HUES48 (cell line): ENCODE measurements around the gene ST6GALNAC5.

ENCODE experiments used
- H3K27ac ChIP-seq: one replicate; pipeline ENCODE4 v1.7.0; 2013; ENCODE audit warnings: low read depth, low read length, inconsistent platforms
- H3K27me3 ChIP-seq: 2 replicates; pipeline ENCODE4 v1.6.1; 2013; ENCODE audit warnings: mild to moderate bottlenecking, low read length; ENCODE audit not compliant: control insufficient read depth, insufficient read depth
- H3K36me3 ChIP-seq: 2 replicates; pipeline ENCODE4 v1.6.1; 2013; ENCODE audit warnings: low read length; ENCODE audit not compliant: control insufficient read depth, insufficient read depth
- H3K4me1 ChIP-seq: 2 replicates; pipeline ENCODE4 v1.6.1; 2013; ENCODE audit warnings: mild to moderate bottlenecking, low read length; ENCODE audit not compliant: control insufficient read depth, insufficient read depth
- H3K4me3 ChIP-seq: 2 replicates; pipeline ENCODE4 v1.5.1; 2013; ENCODE audit warnings: mild to moderate bottlenecking, low read depth, low read length
- H3K9ac ChIP-seq: 2 replicates; pipeline ENCODE4 v1.6.1; 2013; ENCODE audit warnings: mild to moderate bottlenecking, low read depth, low read length, moderate library complexity
- H3K9me3 ChIP-seq: 2 replicates; pipeline ENCODE4 v1.6.1; 2013; ENCODE audit warnings: low read length; ENCODE audit not compliant: control insufficient read depth, insufficient read depth

The ST6GALNAC5 gene

DNA sequence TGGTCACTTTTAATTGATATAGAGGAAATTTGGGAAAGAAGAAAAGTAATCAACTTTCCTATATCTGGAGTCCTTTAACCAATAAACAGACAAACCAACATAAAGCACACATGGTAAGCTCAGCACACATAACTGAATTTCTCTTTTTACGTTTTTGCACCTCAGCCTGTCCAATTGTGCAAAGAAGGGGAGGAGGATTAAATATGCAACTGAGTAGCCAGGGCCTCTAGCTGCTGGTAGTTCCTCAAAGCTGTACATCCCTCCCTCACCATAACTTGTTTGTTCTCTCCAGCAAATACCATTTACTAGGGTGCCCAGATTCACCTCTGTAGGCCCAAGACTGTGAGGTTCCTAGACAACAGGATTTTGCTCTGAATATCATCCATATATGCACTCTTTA, 25.4 kb downstream of the ST6GALNAC5 start:
- Histone ChIP-seq H3K4me3 (no peak overlapping the region), H3K36me3 (no peaks in the 10 kb centered on the region), H3K9ac (no peak overlapping the region), H3K4me1 (no peaks in the 10 kb centered on the region), H3K9me3 (no peaks in the 10 kb centered on the region), H3K27me3 (no peaks in the 10 kb centered on the region), H3K27ac (no peak overlapping the region)

DNA sequence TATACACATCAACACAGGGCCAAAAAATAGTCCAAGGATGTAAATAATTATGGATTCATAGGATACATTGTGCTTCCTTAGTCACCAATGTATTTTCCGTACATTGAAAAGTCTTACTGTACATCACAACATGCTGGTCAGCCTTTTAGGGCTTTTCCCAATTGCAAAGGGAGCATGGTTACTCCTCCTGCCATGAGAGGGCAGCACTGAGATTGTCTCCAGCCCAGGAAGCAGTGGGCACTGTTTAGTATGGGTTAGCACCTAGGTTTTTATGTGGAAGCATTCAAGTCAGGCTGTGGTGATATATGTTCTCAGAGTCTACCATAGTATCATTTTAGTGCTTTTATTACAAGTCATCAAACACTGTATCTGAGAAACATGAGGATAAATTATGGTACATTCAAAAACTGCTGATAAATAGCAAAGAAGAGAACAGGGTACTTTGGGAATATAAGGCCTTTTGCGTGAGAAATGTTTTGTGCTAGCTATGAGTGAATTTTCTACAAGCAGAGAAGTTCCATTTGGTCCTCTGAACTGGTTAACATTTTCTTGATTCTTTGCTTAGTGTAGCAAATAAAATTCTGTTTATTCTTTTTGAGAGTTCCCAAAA, 34.0 kb downstream of the ST6GALNAC5 start:
- Histone ChIP-seq H3K36me3 (no peaks in the 10 kb centered on the region), H3K27me3 (no peaks in the 10 kb centered on the region), H3K4me1 (no peaks in the 10 kb centered on the region), H3K9ac (no peak overlapping the region), H3K9me3 (no peaks in the 10 kb centered on the region), H3K4me3 (no peak overlapping the region), H3K27ac (no peak overlapping the region)

DNA sequence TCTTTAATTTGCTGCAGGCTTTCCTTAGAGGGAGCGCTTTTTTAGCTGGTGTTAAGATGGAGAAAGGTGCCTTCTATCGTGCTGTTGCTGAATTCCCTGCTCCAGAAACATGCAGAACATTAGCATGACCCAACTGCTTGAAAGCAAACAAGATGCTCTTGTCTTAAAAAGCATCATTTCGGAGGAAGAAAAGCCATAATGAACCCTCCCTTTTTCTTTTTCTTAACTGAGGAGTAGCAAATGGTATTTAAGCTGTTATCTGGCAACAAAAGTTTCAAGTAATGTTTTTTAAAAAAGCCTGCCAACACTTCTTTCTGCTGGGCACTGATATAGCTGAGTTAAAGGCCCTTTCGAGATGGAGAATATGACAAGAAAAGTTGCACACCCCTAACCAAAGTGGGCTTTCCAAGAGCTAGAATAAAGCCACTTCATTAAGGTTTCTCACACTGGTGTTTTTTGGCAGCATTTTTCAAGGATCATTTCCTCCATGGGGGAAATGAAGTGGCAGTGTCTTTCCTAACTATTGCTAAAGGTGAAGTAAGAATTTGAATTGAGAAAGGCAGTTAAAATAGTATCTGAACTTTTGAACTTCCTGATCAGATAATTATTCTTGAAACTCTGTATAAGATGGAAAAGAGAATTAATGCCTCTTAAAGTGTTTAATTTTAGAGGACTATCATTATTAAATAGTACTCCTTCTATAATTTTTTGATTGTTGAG, 38.8 kb downstream of the ST6GALNAC5 start:
- Histone ChIP-seq H3K27me3 (no peaks in the 10 kb centered on the region), H3K9me3 (no peaks in the 10 kb centered on the region), H3K36me3 (no peaks in the 10 kb centered on the region), H3K4me1 (peaks cover 7% of the 10 kb centered on the region; the same call in 1 of the 2 replicates), H3K9ac (no peak overlapping the region), H3K4me3 (no peak overlapping the region), H3K27ac (no peak overlapping the region)

DNA sequence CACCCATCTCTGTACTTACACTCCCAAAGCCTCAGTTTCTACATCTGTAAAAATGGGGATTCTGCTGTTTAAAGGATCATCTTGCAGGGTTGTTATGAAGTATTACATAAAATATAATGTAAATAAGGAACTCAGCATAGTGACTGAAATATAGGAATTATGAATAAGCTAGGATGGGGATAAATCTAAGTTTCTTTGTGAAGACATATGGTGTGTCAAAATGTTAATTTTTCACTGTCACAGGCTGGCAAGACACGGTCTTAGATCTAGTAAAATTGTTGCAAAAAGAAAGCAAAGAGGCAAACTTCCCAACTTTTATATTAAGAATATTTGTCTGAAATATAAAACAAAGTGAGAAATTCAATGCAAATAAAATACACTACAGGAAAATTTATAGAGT, 42.0 kb downstream of the ST6GALNAC5 start:
- H3K9me3 ChIP-seq: no peaks in the 10 kb centered on the region
- H3K4me1 ChIP-seq: peaks cover 7% of the 10 kb centered on the region; the same call in 1 of the 2 replicates
- no peak overlapping the region for H3K4me3 ChIP-seq
- H3K36me3 ChIP-seq: no peaks in the 10 kb centered on the region
- H3K9ac ChIP-seq: no peak overlapping the region
- no peak overlapping the region for H3K27ac ChIP-seq
- H3K27me3 ChIP-seq: no peaks in the 10 kb centered on the region

- Histone ChIP-seq H3K36me3 (no peaks in the 10 kb centered on the region), H3K9me3 (no peaks in the 10 kb centered on the region), H3K27ac (peak overlapping the region; percentile 9), H3K9ac (no peak overlapping the region), H3K27me3 (no peaks in the 10 kb centered on the region), H3K4me3 (no peak overlapping the region), H3K4me1 (peaks cover 20% of the 10 kb centered on the region)
Observed at GRCh38 chr1:76919085-76919484, 51.8 kb downstream of the ST6GALNAC5 start.

GRCh38 chr1:76921590-76921989, 54.3 kb downstream of the ST6GALNAC5 start:
- H3K9ac ChIP-seq: no peak overlapping the region
- no peak overlapping the region for H3K4me3 ChIP-seq
- peaks cover 20% of the 10 kb centered on the region for H3K4me1 ChIP-seq
- H3K27me3 ChIP-seq: no peaks in the 10 kb centered on the region
- H3K36me3 ChIP-seq: no peaks in the 10 kb centered on the region
- H3K9me3 ChIP-seq: no peaks in the 10 kb centered on the region
- no peak overlapping the region for H3K27ac ChIP-seq

- H3K4me3 ChIP-seq: no peak overlapping the region
- no peaks in the 10 kb centered on the region for H3K27me3 ChIP-seq
- no peaks in the 10 kb centered on the region for H3K9me3 ChIP-seq
- no peak overlapping the region for H3K27ac ChIP-seq
- no peak overlapping the region for H3K9ac ChIP-seq
- 0 out of 2 replicates have a peak, but pooled peaks cover 5% of the 10 kb centered on the region for H3K4me1 ChIP-seq
- no peaks in the 10 kb centered on the region for H3K36me3 ChIP-seq
Observed at GRCh38 chr1:76925825-76926224, 58.5 kb downstream of the ST6GALNAC5 start.

DNA sequence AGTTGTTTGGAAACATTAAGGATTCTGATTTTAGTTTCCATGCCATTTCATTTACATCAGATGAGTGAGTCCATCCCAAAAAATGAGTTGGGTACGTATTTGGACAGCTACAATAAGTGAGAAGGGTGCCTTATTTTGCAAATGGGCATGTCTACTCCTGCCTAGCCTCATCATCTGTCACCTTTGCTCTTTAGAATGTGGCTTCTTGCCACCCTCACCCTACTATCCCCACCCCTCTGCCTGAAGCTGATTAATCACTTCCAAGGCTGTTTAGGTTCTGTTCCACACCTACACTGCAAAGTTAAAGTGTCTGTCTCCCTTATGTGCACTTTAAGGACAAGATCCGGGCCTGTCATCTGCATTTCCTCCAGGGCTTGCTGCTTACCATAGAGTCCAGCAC, 61.2 kb downstream of the ST6GALNAC5 start:
- Histone ChIP-seq H3K27ac (no peak overlapping the region), H3K9ac (no peak overlapping the region), H3K4me3 (no peak overlapping the region), H3K4me1 (peaks cover 10% of the 10 kb centered on the region), H3K36me3 (no peaks in the 10 kb centered on the region), H3K9me3 (no peaks in the 10 kb centered on the region), H3K27me3 (no peaks in the 10 kb centered on the region)

DNA sequence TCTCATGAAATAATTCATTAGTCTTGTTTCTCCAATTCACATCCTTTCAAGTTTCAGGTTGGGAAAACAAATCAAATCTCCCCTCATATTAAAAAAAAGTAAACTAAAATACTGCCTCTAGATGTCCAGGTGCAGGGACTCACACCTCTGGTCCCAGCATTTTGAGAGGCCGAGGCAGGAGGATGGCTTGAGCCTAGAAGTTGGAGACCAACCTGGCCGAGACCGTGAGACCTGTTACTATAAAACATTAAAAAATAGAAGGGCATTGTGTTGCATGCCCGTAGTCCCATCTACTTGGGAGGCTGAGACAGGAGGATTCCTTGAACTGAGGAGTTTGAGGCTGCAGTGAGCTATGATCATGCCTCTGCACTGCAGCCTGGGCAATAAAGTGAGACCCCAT, 61.9 kb downstream of the ST6GALNAC5 start:
- no peak overlapping the region for H3K4me3 ChIP-seq
- H3K36me3 ChIP-seq: no peaks in the 10 kb centered on the region
- no peaks in the 10 kb centered on the region for H3K27me3 ChIP-seq
- no peak overlapping the region for H3K9ac ChIP-seq
- no peaks in the 10 kb centered on the region for H3K9me3 ChIP-seq
- H3K4me1 ChIP-seq: peaks cover 16% of the 10 kb centered on the region
- H3K27ac ChIP-seq: no peak overlapping the region

DNA sequence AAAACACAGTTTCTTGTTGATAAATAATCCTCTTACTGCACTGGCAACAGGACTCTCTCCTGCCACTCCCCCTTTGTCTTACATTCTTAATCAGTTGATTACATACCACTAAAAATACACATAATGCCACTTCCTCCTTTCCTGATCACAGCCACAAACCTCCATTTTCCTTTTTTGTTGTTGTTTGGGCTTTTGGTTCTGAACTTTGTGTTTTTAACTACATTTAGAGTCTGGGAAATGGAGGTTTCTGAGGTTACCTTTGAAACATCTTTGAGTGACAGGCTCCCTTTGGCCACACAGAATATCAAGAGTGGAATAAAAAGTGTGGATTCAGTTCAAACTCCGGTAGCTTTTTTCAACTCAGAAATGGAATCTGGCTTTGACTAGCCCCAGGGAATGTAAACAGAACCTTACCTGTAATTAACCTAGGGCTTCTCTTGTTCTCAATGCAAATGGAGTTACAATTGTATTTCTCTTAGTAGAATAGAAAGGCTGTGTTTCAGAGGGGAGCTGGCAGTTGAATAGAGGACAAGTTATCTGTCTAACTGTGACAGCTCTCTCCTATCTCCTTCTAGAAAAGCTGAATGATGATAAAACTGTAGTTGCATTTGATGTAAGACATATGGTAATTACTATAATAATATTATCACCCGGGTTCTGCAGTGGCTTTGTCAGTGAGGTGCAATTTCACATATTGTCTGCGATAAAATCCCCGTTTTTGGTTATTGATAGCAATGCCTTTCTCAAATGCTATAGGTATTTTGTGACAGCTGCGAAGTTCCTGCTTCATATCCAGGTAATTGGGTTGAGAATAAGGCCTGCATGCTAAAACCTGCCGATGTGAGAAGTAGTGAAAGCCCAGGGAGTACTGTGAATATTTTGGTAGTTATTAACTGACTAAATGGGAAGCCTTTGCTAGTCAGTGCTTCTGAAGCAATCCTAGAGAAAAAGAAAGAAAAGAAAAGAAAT, 66.9 kb downstream of the ST6GALNAC5 start:
- Histone ChIP-seq H3K9ac (peak overlapping the region; percentile 37), H3K27me3 (no peaks in the 10 kb centered on the region)

More for the DNA sequence above, 66.9 kb downstream of the ST6GALNAC5 start:
- no peaks in the 10 kb centered on the region for H3K36me3 ChIP-seq
- H3K27ac ChIP-seq: peak overlapping the region; percentile 87
- peaks cover 24% of the 10 kb centered on the region for H3K4me1 ChIP-seq
- H3K9me3 ChIP-seq: no peaks in the 10 kb centered on the region
- H3K4me3 ChIP-seq: 0 out of 2 replicates have a peak overlapping the region, but pooled peaks have one; percentile 4
